GM18519 (cell line): ENCODE results near the gene VTI1A.
"Not testable (repeated sequence)": the region's sequence is repeated elsewhere in the genome, so short reads cannot be mapped to it uniquely, and the experiment has no call there.

ENCODE experiments used
- ATAC-seq: cut with Tn5 transposase; IDR thresholded peaks from one replicate; pipeline ENCODE4 v1.9.1; 2021; ENCODE audit warnings: mild to moderate bottlenecking, moderate library complexity; ENCODE audit not compliant: unreplicated experiment, low FRiP score

Gene VTI1A

DNA sequence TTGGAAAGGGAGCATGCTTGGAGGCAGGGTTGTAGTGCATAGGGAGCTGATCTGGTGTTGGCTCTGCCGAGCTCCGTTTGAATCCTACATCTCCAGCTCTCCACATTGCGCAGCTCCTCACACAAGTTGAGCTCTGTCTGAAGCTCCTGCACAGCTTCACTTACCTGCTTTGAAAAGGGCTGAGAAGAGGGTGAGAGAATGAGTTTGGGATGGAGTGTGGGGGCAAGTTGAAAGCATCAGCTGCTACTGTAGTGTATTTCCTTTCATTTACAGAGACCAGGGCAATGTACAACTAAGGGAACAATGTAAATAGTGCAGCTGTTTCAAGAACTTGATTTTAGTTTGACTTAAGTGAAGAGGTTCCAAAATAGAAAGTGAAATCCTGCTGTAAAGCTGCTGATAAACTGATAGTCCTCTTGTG is 88.5 kb downstream of the VTI1A start:
- no peak for ATAC-seq

DNA sequence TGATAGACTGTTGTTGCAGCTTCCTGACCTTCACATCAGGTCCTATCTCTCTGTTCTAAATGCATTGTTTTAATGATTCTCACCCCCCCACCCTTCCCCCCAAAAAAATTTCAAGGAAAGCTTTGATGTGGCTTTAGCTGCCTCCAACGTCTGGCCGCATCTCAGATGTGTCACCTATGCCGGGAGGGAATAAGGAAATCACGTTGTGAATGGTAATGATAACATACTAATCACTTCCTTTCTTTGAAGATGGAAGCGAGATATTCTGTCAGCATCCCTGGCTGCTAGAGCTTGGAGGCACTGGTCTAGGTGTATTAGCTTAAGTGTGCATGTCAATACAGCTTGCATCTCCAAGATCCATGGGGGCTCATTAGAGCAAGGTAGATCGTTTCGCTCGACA is 89.6 kb downstream of the VTI1A start:
- ATAC-seq: no peak

DNA sequence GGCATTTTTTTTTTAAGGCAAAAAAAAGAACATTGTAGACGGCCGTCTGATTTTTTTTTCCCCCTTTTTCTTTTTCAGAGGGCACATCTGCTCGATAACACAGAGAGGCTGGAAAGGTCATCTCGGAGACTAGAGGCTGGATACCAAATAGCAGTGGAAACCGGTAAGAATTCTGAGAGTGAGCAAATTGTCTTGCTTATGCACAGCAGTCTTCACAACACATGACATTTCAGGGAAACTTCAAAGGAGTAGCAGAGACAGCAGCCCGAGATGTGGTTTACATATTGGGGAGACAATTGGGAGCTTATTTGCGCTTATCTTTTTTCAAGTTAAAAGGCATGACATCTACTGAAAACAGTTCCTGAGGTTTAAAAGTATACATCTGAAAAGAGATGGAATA is 91.2 kb downstream of the VTI1A start:
- ATAC-seq: no peak

DNA sequence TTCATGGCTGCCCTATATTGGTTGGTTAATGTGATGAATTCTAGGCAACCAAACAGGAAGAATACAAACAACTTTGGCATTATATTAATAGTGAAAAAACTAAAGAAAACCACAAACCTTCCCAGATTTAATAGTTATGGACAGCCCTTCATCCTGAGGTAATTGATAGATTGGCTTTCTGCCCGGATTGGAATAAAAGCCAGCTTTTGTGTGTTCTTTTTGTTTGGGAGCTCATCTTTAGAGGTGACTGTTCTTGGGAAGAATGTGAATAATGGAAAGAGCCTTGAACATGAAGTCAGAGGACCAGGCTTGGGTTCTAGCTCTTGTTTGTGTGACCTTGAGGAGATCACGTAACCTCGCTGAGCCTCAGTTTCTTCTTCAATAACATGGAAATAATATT is 92.3 kb downstream of the VTI1A start:
- ATAC-seq: no peak

DNA sequence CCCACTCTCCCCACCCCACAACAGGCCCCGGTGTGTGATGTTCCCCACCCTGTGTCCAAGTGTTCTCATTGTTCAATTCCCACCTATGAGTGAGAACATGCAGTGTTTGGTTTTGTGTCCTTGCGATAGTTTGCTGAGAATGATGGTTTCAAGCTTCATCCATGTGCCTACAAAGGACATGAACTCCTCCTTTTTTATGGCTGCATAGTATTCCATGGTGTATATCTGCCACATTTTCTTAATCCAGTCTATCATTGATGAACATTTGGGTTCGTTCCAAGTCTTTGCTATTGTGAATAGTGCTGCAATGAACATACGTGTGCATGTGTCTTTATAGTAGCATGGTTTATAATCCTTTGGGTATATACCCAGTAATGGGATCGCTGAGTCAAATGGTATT is 95.8 kb downstream of the VTI1A start:
- ATAC-seq: not testable (repeated sequence)

DNA sequence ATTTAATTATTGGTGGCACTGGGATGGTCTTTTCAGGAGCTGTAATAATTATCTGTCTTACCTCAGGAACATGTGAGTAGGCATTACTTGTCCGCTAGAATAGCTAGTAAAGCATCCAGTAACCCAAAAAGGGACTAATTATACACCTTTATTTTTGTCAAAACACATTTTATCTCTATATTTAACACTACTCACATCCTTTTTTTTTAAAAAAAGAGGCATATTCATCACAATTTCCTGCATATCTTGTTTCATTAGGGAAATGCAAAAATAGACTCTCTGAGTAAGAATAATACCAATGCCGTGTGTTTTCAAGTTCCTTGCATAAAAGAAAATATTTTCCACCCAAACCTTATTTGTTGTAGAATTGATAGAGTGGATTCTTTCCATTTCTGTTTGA is 99.5 kb downstream of the VTI1A start:
- ATAC-seq: no peak

DNA sequence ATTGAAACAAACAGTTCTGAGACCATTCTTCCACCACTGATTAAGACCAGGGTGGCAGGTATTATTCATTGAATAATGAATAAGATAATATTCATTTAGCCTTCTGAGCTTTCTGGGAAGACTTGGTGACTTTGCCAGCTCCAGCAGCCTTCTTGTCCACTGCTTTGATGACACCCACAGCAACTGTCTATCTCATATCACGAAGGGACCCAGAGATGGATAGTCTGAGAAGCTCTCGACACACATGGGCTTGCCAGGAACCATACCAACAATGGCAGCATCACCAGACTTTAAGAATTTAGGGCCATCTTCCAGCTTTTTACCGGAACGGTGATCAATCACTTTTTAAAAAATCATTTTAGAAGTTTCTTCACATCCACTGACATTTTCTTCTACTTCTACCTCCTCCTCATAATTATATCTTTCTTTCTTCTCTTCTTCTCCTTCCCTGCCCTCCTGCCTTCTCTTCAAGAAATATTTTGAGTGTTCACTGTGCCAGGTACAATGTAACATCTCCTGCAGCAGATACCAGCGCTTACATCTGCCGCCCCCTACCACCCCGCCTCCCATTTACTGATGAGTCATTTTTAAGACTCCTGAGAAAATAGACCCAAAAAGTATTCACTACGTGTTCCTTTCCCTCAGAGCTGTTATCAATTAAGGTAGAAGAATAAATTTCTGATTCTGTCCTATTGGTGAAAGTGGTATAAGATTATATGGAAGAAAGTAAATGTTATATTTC is 101.7 kb downstream of the VTI1A start:
- no peak for ATAC-seq

DNA sequence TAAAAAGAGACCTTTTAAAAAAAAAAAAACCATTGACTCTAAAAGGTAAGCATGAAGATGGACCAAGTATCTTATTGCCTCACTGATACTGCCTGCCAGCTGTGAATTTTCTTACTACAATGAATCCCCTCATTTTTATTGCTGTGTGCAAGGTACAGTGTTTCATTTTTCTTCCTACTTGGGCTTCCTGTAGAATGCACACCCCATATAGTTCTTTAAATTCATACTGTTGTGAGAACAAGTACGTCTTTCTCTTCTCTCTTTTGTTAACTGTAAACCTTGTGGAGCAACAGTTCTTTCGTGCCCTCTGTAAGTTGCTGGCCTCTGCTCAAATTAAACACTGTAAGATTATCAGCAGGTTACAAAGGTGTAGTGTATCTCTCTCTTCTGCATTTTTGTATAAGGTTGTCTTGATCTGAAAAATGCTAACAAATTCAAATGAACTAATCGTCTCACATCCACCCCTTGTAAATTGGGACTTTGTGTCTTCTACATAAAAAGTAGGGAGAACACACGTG is 105.6 kb downstream of the VTI1A start:
- no peak for ATAC-seq

DNA sequence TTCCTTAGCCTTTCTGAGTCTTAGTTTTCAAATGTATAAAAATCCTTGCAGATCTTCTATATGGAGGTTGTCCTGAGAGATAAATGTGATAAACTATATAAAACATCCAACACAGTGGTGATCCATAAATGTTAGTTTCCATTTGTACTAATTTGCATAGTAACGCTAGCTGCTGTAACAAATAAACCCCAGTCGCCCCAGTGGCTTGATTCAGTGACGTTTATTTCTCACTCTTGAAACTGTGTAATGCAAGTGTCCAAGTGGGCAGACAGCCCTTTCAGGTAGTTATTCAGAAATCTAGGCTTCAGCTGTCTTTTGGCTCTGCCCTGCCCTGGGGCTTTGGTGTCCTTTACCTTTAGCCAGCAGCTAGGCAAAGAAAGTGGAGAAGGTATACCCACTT is 106.3 kb downstream of the VTI1A start:
- no peak for ATAC-seq

DNA sequence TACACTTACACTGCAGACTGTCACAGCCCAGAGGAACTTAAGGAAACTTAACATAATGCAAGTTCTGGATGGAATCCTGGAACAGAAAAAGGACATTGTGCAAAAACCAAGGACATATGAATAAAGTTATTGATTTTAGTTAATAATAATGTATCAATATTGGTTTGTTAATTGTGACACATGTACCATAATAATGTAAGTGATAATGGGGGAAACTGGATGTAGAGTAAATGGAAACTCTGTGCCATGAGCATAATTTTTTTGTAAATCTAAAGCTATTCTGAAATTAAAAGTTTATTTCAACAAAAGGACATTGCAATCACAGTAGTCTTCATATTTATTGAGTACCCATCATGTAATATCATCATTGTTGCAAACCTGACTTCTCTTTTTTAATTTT is 107.2 kb downstream of the VTI1A start:
- ATAC-seq: no peak

DNA sequence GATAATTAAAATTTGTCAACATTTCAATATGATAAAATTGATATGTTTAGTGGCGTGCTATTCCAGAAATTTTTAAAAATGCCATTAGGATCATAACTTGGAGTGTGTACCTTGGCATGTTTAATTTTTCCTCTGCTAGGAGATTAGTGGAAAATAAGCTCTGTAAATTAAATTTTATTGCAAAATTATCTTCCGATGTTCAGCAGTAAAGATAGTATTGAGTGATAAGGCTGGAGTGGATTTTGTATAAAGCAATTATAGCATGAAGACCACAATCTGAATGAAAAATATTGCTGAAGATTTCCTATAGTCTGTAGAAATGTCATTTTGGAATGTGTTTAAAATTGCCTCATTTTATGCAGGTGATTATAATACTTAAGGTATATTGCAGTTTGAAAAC is 110.2 kb downstream of the VTI1A start:
- ATAC-seq: no peak

DNA sequence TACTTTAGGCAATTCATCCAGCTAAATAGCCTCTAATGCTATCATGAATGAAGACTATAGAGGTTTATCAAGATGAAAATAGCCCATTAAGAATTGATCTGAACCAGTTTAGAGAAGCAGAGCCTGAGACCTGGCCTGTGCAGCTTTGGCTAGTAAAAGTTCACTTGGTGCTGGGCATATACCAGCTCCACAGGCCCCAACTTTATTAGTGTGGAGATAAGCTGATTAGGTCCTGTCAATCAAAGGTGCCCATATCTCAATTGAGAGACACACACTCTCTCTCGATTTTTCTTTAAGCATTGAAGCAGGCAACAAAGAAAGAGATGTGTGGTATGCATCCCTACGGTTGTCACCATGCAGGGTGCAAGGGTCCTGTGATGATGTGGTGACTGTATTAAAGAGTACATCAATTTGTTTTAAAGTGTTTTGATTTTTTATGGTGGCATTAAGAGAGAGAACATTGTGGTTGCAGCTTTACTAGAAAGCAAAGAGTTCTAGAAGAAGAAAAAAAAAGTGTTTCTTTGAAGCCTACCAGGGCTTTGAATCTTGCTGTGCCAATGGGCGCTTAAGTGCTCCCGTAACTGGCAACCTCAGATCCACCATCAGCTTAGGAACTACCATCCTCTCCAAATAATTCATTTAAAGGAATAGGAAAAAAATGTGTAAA is 111.6 kb downstream of the VTI1A start:
- ATAC-seq: no peak

DNA sequence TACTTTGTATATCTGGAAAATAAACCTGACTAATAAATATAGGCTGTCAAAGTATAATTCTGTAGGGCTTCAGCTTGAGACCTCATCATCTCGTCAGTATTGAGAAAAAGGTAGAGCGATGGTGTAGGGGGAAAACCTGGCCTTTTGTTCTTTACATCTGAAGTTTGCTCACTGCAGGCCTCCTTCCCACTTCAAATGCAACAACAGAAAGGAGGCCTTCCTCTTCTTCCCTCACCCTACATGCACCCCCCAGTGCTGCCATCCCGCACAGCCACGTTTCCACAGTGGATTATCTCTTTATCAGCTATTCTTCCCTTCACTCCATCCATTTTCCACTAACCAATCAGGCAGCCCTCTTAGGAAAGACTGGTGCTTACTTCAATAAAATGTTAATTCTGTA is 112.3 kb downstream of the VTI1A start:
- ATAC-seq: no peak

DNA sequence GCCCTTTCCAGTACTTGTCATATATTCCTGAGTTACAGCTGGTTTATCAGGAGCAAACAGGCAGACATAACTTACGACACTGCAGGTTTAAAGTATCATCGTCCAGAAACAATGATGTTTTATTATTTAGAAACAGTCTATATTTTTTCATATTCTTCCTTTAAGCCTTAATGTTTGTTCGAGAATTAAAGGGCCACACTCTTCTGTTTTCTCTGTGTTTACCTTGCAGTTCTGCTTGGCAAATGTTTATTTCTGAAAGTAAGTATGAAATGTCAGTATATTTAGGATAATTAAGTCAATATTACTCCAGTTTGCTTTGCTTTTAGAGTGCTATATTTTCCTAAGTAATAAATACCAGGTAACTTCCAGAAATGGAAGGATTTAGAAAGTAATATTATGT is 115.1 kb downstream of the VTI1A start:
- no peak for ATAC-seq

DNA sequence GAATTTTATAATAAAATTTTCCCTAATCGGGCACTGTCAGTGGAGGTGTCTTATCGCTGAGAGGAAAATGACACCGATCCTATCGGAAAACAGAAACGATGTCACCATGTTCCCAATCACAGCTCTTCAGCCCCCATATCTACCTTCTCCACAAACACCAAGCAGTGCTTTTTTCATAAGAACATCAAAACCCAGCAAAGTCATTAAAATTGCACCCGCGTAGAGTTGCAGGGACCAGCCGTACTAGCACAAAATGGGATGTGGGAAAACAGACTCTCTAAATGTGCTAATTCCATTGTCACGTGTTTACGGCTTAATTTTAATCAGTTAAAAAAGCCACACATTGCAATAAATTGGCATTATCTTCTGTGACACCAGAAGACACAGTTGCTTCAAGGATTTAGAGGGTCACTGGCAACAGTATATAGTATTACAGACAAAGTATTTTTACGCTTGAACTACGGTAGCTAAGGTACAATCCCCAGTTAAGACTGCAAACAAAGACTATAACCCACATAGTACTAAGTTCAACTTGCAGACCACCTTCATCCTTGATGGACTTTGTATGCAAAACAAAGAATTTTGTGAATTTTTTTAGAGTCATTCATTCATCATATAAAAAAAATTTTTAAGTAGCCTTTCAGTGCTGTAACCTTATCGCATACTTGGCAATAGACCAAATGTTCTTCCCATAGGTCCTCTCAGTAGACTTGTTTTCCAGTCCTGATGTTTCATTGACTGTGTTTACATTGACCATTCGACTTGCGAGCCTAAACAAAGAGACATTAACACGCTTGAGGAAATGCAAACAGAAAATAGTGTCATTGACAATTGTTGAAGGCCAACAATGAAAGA is 116.0 kb downstream of the VTI1A start:
- no peak for ATAC-seq

DNA sequence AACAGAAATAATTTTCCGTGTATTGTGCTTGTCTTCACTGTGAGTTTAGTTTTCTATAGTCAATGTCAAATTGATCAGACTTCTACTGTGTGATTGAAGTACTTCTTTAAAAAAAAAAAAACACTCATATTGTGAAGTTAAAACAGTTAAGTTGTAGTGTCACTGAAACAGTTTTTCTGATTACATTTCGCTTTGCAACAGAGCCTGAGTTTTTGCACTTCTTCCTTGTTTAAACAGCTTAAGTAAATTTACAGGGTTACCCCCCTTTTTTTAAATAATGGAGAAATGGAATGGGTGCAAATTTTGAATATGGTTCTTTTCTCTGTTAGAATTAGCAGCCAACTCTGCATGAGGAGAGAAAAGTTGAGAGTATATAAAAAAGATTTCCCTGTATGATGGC is 117.3 kb downstream of the VTI1A start:
- ATAC-seq: no peak

DNA sequence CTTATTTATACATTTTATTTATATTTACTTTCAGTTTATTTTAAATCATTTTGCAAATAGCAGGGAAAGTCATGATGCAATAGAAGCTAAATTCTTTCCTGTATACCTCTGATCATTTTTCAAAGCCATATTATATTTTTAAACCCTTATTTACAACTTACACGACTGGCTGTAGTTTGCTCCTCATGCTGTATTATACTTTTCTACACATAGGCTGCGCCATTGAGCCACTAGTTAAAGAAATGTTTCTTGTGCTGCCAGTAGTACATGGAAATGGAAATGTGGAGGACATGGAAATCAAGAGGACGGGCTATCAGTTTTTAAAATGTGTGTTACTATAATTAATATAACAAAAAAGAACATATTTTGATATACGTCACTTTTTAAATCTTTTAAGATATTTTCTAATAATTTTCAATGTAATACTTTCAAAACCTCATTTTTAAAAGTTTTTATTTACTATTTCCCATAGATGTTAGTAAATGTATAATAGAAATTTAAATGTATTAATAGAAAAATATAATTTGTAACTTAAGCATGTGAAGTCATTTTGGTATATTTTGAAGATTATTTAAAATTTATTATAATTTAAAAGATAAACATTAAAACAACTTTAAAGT is 118.5 kb downstream of the VTI1A start:
- ATAC-seq: no peak

DNA sequence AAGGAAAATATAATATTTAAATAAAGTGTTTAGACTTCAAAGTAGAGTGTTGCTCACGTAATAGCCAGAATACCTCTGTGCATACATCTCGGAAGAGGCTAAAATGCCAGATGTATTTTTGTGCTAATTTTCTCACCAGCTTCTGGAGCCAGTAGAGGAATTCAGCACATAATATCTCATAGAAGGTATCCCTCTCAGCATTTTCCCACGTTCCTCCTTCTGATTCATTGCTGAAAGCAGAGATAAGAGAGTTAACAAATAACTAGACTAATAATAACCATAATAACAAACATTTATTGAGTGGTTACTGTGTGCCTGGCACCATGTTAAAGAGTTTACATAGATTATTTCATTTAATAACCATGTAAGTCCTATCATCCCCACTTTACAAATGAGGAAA is 123.6 kb downstream of the VTI1A start:
- no peak for ATAC-seq

DNA sequence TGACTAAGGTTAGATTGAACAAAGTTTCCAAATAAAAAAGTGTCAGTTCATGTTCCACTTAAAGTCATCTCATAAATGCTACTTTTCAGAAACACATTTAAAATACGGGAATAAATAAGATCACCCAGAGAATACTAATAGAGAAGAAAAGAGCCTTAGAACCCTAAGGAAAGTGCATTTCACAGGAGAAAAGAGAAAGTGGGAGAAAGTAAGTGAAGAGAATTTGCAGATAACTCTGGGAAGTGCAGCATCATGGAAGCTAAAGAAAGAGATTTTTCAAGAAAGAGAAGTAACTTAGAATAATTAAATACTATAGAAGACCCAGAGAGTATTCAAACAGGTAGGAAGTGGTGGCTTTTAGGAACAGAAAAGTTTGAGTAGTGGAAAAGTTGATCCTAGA is 132.6 kb downstream of the VTI1A start:
- ATAC-seq: no peak

DNA sequence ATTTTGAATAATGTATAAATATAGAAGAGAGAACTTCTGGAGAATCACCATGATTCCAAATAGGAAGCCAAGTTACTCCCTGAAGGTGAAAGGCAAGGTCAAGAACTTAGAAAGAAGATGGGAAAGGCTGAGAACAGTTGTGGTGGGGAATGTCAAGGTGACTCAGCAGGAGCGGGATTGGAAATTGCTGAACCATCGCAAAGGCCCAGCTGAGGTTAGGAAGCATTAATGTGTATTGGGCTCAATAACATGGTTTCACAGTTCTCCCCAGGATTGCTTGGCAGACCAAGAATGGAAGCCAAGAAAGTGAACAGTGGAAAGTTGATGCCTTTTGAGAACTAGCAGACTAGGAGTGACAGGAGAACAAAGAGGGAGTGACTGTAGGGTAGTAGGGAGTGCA is 133.3 kb downstream of the VTI1A start:
- ATAC-seq: no peak

DNA sequence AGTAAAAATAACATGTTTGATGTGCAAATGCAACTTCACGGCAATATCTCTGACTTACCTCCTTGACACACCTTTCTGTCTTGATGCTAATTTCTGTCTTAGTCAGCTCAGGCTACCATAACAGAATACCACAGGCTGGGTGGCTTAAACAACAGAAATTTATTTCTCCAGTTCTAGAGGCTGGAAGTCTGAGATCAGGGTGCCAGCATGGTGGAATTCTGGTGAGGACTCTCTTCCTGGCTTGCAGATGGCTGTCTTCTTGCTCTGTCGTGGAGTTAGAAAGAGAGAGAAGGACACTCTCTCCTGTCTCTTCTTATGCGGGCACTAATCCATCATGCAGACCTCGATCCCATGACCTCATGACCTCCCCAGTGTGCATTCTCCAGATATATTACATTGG is 134.9 kb downstream of the VTI1A start:
- no peak for ATAC-seq
